ENCODE results near the gene TRIP12. TPM values are rescaled to one million over a fixed set of nuclear protein-coding genes. Genes with fewer than 3 reads are reported as not detected.
"Not testable (repeated sequence)": the region's sequence is repeated elsewhere in the genome, so short reads cannot be mapped to it uniquely, and the experiment has no call there.

The TRIP12 gene
- polyA plus RNA-seq, 2 of the 4 experiments (the other 2 are of a cell fraction) = 103 to 151 TPM

GRCh38 chr2:229901819-229902218 lies 20.0 kb downstream of the TRIP12 start:
- H3K4me2 ChIP-seq = peak overlapping the region; percentile 41
- no peak for FAIRE-seq

GRCh38 chr2:229900514-229900913 lies 21.3 kb downstream of the TRIP12 start:
- Histone ChIP-seq H3K4me2 (peak overlapping the region; percentile 31), H3K4me1 (peaks cover 27% of the 10 kb centered on the region)
- WGBS (ENCODE audit: missing lambda C conversion rate) = 88% methylated on average over 9 of the region's 9 CpGs
- H3K4me3 ChIP-seq; ATAC-seq; DNase-seq (ENCODE audit: low read depth in 1 of 2, low spot score in 1 of 2); POLR2A ChIA-PET; H3K9me3 ChIP-seq; H3K27ac ChIP-seq; FAIRE-seq: not testable (repeated sequence)
- CTCF ChIA-PET = interaction anchor here (0.6 to 1.4 kb wide), 2 partner anchors 8 to 9 kb away, joined by 3 to 7 read pairs; no protein-coding TSS in a partner anchor

More at GRCh38 chr2:229901819-229902218, 20.0 kb downstream of the TRIP12 start:
- ChIA-PET CTCF (interaction anchor here (0.7 to 1.4 kb wide), 3 partner anchors 11 to 19 kb away, joined by 3 to 7 read pairs (median 7); no protein-coding TSS in a partner anchor), POLR2A (no interaction called here)
- peaks cover 27% of the 10 kb centered on the region for H3K4me1 ChIP-seq
- TF ChIP-seq EHMT2 (IDR thresholded peaks at IDR 0.05; ENCODE audit: low read depth) = no peak
- peak; percentile 48; the same call in 1 of the 2 replicates for TF ChIP-seq FOSL2 (IDR thresholded peaks at IDR 0.05)
- TF ChIP-seq FOSL2 (CRISPR knock-in tag; IDR thresholded peaks at IDR 0.05) = peak; percentile 76
- no peak for TF ChIP-seq HOXA7 (CRISPR knock-in tag; IDR thresholded peaks at IDR 0.05)
- no peak for TF ChIP-seq POLR2A (IDR thresholded peaks at IDR 0.05; ENCODE audit: low read length)
- TF ChIP-seq NR3C1 (IDR thresholded peaks at IDR 0.05) = no peak
- 45% methylated on average over 3 of the region's 3 CpGs for WGBS (ENCODE audit: missing lambda C conversion rate)
- H3K9me3 ChIP-seq = no peaks in the 10 kb centered on the region
- H3K4me3 ChIP-seq = no peak overlapping the region
- peak overlapping the region in 1 of 2 experiments; percentile 20; a peak in 1 of 6 replicates for H3K27ac ChIP-seq
- peak; percentile 23 to 43 for DNase-seq (ENCODE audit: low read depth in 1 of 2, low spot score in 1 of 2)
- ATAC-seq = peak; percentile 72 to 81

- H3K4me2 ChIP-seq = peak overlapping the region; percentile 31
- H3K9me3 ChIP-seq = no peaks in the 10 kb centered on the region
- ChIA-PET CTCF (interaction anchor here (1.1 kb wide), 2 partner anchors 9 to 13 kb away, joined by 3 read pairs; no protein-coding TSS in a partner anchor), POLR2A (no interaction called here)
- WGBS (ENCODE audit: missing lambda C conversion rate) = 67% methylated on average over 3 of the region's 3 CpGs
- TF ChIP-seq ATOH8 (CRISPR knock-in tag; IDR thresholded peaks at IDR 0.05; ENCODE audit: low read depth) (no peak), TFCP2L1 (CRISPR knock-in tag; IDR thresholded peaks at IDR 0.05) (no peak), ELK1 (IDR thresholded peaks at IDR 0.05; ENCODE audit: low read depth, low read length) (no peak), ZFP36 (IDR thresholded peaks at IDR 0.05; ENCODE audit: borderline replicate concordance, partially characterized antibody) (no peak), RCOR1 (IDR thresholded peaks at IDR 0.05; ENCODE audit: low read depth, low read length) (no peak), RARB (CRISPR knock-in tag; IDR thresholded peaks at IDR 0.05) (no peak), ZSCAN20 (CRISPR knock-in tag; IDR thresholded peaks at IDR 0.05) (no peak), CBX8 (IDR thresholded peaks at IDR 0.05) (no peak), MAX (IDR thresholded peaks at IDR 0.05) (no peak), POLR2AphosphoS2 (conservative IDR thresholded peaks at IDR 0.05; ENCODE audit: low read length) (no peak), SREBF2 (IDR thresholded peaks at IDR 0.05) (no peak), FOSL2 (IDR thresholded peaks at IDR 0.05) (no peak), FOSL2 (CRISPR knock-in tag; IDR thresholded peaks at IDR 0.05) (no peak), CHD4 (IDR thresholded peaks at IDR 0.05; ENCODE audit: borderline replicate concordance) (no peak), GATA3 (IDR thresholded peaks at IDR 0.05; ENCODE audit: borderline replicate concordance) (no peak), PHF8 (IDR thresholded peaks at IDR 0.05; ENCODE audit: borderline replicate concordance, low read depth) (no peak), MAZ (IDR thresholded peaks at IDR 0.05; ENCODE audit: borderline replicate concordance, low read depth, low read length) (no peak)
- DNase-seq (ENCODE audit: low read depth in 1 of 2, low spot score in 1 of 2) (no peak), ATAC-seq (no peak), FAIRE-seq (no peak)
- H3K27ac ChIP-seq = no peak overlapping the region
- peaks cover 27% of the 10 kb centered on the region for H3K4me1 ChIP-seq
- no peak overlapping the region for H3K4me3 ChIP-seq
Observed at GRCh38 chr2:229900012-229900411, 21.8 kb downstream of the TRIP12 start.
